NCI-H2227 (cell line): ENCODE data around the gene CCR9.
"Not testable (repeated sequence)": the region's sequence is repeated elsewhere in the genome, so short reads cannot be mapped to it uniquely, and the experiment has no call there.

Experiments used
- DNase-seq: peaks from one replicate; lab custom pipeline; 2025; ENCODE audit not compliant: unreplicated experiment; lab: John Stamatoyannopoulos, UW

CCR9 gene, protein sequence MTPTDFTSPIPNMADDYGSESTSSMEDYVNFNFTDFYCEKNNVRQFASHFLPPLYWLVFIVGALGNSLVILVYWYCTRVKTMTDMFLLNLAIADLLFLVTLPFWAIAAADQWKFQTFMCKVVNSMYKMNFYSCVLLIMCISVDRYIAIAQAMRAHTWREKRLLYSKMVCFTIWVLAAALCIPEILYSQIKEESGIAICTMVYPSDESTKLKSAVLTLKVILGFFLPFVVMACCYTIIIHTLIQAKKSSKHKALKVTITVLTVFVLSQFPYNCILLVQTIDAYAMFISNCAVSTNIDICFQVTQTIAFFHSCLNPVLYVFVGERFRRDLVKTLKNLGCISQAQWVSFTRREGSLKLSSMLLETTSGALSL

DNA sequence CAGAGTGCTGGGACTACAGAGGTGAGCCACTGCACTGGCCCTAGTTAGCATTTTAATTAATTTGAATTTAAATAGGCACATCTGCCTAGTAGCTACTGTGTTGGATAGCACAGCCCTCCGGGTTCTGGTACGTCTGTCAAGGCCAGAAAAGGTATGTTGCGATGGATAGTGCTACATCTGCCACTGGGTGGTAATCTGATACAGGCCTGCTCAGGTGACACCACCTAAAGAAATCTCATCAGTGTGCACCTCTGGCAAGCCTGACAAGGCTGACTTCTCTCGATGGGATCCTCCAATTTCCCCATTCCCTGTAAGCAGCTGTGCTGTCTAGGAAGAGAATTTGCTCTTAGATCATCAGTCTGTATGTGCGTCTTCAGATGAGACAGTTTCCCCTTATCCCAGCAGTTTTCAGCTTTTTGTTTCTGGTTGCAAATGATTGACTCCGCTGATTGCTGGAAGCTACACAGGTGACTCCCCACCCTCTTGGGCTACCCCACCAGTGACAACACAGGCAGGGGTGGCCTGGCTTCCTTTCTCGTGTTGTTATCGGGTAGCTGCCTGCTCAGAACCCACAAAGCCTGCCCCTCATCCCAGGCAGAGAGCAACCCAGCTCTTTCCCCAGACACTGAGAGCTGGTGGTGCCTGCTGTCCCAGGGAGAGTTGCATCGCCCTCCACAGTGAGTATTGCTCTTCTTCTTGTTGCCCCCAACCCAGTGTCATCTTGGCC lies at the start of gene CCR9:
Gene CCR9, plus strand, starts transcription at position 565 of the 727 bp plus-strand sequence. CDS start 8,391 bp downstream, outside the sequence.
- no peak for DNase-seq

DNA sequence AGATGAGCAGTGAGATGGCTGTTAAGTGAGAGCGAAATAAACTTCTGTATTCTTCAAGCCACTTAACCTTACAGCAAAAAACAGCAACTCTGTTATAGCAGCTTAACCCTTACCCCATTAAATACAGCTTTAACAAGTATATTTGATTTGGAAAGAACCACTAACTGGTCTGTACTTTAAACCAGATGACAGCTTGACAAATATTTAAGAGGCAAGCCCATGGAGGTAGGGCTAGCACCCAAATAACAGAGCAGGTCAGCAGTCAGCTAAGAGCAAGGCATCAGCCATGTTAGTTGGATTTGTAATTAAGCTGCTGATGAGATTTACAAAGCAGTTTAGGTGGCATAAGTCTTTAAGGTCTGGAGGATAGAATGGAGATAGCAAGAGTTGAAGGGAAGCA lies 47.9 kb upstream of the CCR9 start:
- no peak for DNase-seq

DNA sequence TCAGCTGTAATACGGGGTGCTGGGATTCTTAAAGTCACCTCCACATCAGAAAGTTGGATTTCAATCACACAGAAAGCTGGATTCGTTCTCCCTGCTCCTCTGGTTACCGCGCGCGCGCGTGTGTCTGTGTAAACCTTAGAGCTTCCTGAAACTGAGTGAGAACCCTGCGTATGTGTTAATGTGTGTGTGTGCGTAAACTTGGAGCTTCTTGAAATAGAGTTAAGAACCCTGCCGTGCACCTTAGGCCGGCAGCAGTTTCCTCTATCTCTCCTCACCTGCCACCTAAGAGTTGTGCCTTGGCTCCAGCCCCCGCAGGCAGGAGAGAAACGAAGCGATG lies 45.0 kb upstream of the CCR9 start:
- DNase-seq, result no peak

DNA sequence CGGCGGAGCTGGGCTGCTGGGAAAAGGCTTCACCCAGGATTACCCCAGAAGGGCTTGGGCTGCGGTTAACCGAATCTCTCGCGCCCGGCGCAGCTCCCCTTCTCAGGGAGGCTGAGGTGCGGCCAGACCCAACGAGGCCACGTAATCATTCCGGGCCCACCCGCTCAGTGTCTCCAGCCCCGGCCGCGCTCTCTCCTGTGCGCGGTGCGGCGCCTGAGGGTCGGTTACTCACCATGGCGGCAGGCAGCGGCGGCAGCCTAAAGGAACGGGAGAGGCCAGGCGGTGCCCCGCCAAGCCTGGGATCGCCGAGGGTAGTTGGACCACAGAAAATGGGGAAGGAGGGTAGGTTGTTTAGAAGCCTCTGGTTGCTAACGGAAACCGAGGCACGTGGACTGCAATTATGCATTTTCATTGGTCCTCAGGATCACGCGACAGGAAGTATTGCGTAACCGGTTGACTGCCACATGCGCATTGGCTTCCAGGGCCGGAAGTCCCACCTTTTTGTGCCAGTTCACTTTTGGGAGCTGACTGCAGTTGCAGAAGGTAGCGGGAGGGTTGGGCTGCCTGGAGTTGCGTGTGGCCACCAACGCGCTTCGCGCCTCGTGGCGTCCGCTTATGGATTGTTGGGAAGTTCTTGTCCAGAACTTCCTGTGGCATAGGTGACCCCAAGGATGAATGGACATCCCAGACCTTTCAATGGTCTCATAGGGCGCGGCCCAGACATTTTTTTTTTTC lies 44.4 kb upstream of the CCR9 start, which contains the start of gene LZTFL1:
Gene LZTFL1, minus strand, starts transcription at position 363 of the 735 bp plus-strand sequence. Its CDS starts 128 bp downstream, at position 235.
- peak; percentile 92 for DNase-seq

DNA sequence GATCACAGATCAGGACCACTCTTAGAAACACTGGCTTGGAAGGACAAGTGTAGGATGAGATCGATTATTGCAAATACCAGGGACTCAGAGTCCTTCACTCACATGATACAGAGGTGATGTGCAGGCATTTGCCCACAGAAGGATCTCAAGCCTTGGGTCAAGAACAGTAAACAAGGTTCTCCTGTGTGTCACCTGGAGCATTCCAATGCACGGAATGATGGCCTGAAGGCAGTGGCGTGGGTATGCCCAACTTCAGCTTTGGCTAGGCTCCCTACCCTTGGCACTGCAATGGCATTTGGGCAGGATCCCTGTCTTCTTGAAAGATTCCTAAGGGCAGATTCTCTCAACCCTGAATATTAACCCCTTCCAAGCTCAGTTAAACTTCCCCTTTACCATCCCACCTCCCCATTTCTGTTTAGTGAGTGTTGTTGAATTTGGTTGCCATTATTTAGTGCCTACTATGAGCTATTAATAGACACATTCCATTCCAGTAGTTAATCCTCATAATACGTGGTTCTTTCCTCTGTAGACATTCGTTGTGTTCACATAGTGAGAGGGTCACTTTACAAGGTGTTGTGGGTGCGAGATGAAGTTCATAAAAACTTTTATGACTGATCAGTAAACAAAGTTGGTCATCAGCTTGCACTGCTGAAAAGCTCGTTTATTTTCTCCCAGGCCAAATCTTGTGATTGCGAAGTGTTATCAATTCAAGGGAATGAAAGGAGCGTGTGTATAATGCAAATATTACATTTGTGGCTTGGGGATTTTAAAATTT lies 43.3 kb upstream of the CCR9 start:
- DNase-seq, result no peak

DNA sequence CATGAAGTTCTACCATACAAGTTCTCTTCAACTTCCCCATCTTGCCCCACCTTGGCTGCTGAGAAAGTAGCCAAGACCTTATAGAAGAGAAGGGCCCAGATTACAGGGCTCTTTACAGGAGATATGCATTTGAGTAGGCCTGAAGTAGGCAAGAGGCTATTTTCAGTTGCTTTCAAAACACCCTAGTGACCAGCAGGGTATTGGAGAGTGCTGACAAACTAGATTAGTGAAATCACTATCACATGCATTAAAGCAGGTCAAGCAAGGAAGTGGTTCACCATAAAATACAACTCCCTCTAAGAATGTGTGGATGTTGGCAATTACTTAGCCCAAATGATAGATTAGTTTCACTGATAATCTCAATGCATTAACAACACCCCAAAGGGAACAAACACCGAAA lies 41.7 kb upstream of the CCR9 start:
- no peak for DNase-seq

DNA sequence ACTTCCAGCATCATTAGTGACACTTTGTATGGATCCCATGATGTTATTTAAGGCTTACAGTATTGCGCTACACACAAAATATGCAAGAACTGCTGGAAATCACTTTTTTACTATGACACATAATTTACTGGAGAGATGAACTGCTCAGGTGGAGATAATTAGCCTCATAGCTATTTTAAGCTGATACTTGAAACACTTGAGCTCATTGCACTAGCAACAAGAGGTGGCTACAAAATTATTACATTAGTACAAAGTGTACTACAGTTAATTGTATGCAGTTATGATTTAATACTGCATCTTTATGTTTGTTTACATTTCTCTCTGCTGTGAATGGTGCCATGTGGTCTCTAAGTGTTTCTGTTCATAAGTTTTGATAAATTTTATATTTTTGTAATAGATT lies 38.0 kb upstream of the CCR9 start:
- no peak for DNase-seq

DNA sequence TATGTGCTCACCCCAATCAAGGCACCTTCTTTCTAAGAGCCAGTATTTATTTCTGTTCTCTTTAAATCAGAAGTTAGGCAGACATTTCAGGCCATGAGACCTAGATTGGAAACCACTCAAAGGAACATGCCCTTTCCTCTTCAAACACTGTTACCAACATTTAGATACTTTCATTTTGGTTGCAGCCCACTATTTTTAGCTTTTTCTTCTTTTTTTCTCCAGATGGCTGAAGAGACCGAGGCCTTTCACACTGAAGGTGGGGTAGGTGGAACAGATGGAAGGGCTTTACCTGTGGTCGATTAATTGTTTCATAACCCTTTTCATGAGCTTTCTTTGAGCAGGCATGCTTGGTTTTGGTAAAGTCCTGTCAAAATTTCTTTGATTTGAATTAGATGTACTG lies 33.5 kb upstream of the CCR9 start:
- DNase-seq, result no peak

DNA sequence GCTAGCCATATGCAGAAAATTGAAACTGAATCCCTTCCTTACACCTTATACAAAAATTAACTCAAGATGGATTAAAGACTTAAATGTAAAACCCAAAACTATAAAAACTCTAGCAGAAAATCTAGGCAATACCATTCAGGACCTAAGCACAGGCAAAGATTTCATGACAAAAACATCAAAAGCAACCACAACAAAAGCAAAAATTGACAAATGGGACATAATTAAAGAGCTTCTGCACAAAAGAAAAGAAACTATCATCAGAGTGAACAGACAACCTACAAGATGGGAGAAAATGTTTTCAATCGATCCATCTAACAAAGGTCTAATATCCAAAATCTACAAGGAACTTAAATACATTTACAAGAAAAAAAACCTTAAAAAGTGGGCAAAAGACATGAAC lies 30.0 kb upstream of the CCR9 start:
- not testable (repeated sequence) for DNase-seq

DNA sequence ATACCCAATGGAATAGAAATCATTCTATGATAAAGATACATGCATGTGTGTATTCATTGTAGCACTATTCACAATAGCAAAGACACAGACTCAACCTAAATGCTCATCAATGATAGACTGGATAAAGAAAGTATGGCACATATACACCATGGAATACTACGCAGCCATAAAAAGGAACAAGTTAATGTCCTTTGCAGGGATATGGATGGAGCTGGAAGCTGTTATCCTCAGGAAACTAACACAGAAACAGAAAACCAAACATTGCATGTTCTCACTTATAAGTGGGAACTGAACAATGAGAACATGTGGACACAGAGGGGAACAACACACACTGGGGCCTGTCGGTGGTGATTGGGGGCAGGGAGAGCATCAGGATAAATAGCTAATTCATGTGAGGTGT lies 29.3 kb upstream of the CCR9 start:
- DNase-seq, result not testable (repeated sequence)

DNA sequence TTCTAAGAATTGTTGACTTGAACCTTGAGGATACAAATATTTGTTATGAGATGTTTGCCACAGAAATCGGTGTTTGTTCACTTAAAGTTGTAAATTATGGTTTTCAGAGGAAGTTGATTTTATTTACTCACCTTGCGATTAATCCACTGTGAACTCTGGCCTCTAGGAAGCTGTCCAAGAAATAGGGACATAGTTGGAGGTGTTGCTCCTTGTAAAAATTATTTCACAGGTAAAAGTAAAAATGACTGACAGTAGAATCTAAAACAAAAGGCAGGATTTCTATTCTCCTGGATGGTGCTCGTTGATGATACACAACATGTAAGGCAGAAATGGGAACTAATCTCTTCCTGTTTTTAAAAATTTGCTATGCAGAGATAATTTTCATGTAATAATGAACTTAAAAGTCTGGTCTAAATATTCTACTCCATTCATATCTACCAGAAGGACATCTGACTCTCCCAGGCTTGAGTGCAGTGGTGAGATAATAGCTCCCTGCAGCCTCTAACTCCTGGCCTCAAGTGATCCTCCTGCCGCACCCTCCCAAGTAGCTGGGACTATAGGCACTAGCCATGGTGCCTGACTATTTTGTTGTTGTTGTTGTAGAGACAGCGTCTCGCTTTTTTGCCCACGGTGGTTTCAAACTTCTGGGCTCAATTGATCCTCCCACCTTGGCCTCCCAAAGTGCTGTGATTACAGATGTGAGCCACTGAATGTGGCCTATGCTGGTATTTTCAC lies 27.4 kb upstream of the CCR9 start:
- DNase-seq, result no peak

DNA sequence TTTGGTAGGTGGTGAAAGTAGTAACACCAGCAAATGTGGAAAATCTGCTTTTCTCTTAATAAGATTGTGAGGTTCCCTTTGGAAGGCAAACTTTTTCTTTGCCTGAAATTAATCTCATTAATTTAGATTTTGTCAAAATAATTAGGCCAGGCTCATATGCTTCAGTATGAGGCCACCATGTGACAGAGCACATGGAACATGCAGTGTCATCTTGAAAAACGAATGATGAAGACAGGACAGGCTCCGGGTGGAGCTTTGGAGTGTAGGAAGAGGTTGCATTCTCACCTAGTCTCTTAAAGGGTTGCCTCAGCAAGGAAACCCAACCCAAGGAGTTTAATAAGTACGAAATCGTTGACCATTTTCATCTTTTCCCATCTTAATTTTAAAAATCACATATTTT lies 25.9 kb upstream of the CCR9 start:
- DNase-seq, result no peak

DNA sequence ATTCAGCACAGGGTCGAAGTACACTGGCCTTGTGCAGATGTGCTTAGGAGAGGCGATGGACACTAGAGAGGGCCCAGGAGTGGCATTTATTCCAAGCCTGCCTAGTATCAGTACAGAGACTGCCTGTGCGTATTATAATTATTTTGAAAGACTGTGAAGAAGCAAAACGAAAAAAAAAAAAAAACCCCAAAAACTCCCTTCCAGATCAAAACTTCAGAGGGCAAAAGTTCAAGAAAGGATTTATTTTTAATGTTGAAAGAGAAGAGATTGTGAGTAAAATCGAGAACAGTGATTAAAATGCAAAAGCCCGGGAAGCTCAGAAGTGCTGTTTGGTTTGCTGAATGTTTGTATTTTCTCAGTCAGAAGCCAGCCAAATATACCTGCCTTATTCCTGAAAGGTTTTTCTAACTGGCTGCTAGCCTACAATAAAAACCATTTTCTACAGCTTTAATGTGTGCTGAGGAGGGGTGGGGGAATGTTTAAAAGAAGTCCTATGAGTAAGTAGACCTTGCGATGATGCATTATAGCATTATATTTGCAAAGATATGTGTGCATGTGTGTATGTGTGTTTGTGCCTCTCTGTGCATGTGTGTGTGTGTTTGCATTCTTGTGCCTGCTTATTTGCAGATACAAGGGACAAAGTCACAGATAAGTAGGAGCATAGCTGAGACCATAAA lies 25.2 kb upstream of the CCR9 start:
- no peak for DNase-seq

DNA sequence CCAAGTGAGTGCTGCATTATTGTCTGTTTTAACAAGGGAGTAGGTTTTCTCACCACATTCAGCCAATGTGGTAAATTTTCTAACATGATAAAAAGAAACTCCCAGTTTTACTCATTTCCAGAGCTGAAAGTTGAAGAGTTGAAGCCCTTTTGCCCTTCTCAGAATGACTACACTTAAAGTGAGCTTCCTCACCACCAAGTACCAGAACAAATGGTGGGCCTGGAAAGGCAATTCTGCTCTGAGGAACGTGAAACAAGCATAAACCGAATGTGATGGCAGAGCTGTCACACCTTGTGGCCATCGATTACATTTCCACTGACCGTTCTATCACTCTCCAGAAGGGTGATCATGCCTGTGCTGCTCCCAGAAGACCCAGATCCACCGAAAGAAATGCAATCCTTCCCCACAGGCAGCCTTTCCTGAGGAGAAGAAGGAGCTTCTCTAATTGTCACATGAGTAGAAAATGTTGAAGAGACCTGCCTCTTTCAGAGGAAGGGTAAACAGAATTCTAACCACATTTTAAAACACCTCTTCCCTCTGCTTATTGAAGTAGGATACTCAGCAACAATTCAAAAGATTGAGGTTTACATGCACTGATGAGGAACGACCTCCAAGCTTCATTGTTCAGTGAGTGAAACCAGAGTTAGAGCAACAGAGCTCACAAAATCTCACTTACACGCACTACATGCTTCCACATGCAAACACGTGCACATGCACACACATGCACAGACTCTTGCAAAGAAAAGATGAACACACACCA lies 21.4 kb upstream of the CCR9 start:
- no peak for DNase-seq

DNA sequence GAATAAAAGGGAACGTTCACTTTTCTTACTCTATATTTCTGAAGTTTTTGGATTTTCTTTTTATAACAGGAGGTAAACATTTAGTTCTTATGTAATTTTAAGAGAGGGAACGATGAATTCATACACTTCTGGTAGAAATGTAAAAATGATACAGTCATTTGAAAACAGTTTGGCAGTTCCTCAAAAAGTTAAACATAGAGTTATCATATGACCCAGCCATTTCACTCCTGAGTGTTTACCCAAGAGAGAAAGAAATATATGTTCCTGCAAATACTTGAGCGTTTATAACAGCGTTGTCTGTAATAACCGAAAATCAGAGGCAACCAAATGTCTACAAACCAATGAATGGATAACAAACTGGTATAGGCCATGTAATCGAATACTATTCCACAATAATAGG lies 20.8 kb upstream of the CCR9 start:
- no peak for DNase-seq

DNA sequence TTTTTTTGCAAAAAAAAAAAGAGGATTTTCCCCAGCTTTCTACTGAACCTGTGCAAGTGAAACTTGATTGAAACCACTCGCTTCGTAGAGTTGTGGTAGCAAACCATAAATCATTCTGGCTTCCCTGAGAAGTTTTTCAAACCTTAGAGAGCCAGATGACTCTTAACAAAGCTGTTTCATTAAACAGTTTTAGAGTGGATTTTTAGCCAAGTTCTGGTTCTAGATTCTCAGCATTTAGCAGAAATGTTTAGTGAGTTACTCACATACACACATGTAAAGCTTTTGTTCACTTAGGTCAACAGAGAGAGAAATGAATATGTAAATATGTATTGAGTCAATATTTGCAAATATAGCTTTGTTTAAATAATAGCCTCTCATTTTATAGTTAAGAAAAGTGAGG lies 18.1 kb upstream of the CCR9 start:
- DNase-seq, result no peak

DNA sequence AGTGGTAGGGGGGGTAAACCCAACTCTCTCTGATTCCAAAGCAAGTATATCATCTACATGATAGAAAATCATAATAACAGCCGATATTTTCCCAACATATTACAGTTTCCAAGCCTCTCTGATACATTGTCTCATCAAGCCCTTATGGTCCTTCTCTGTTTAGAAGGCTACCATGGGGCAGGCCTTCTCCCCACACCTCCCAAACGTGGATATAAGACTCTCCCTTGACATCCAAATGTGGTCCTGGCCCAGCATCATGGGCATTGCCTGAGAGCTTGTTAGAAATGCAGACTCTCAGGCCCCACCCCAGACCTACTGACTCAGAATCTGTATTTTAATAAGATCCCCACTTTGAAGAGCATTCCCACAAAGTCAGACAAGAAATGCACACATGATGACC lies 17.7 kb upstream of the CCR9 start:
- DNase-seq, result no peak

DNA sequence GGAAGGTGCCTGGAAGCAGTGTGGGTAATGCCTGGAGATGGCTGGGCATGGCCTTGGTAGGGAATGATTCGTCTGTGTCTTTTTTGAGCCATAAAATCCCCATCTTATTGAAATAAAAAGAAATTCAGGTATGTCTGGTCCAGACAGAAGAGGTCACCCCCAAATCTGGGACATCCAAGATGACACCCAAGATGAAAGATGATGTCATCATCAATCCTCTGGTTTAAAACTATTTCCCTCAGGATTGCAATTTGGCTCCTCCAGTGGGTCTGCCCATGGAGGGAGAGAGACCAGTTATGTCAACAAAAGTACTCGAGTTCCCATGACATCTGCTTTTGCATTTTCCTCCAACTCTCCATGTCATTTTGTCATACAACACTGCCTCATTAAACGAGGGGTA lies 16.7 kb upstream of the CCR9 start:
- DNase-seq, result no peak

DNA sequence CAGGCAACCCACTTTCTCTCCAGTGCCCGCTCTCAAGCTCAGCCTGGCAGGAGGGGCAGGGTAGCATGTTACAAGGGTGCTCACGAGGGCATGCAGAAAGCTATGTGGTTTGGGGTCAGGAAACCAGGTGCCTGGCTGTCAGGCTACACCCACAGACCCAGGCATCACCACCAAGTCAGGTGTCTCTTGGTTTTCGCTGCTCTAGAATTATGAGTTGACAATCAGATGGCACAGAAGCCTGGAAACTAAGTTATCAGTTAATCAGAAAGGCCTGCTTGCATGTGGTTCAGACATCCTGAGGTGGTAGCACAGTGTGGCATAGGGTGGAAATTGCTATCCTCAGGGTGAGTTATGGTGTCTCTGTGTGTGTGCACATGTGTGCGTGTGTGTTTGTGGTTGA lies 16.2 kb upstream of the CCR9 start:
- no peak for DNase-seq
